ENCODE results near the gene NUP205.

- TF ChIP-seq CTCF (IDR thresholded peaks at IDR 0.05) (no peak), POLR2A (IDR thresholded peaks at IDR 0.05) (no peak)
Measured at GRCh38 chr7:135634191-135634878, 76.6 kb downstream of the NUP205 start.

Data from heart left ventricle (tissue), 13 donors.